HG03575 (cell line): ENCODE data around the gene SLC19A2.

Experiments
- ATAC-seq: cut with Tn5 transposase; IDR thresholded peaks from one replicate; pipeline ENCODE4 v1.9.1; 2021; ENCODE audit not compliant: unreplicated experiment, insufficient number of reproducible peaks, low FRiP score; ENCODE audit errors: extremely low read depth

The SLC19A2 gene

DNA sequence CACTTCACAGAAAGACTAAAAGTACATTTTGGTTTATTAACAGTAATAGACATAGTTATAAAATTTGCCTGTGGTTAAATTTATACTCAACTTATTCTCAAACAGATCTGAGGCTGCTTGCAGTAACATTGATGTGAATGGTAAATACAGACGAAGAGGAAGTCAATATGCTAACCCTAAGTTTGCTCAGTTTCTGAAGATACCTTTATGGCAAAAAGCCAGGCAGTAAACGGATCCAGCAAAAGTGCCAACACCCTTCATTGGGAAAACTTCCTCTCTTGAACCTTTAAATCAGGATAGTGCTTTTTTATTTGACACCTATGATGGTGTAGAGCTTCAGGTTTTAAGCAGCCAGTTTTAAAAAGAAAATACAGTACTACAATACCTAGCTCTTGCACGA lies 41.8 kb downstream of the SLC19A2 start:
- no peak for ATAC-seq

DNA sequence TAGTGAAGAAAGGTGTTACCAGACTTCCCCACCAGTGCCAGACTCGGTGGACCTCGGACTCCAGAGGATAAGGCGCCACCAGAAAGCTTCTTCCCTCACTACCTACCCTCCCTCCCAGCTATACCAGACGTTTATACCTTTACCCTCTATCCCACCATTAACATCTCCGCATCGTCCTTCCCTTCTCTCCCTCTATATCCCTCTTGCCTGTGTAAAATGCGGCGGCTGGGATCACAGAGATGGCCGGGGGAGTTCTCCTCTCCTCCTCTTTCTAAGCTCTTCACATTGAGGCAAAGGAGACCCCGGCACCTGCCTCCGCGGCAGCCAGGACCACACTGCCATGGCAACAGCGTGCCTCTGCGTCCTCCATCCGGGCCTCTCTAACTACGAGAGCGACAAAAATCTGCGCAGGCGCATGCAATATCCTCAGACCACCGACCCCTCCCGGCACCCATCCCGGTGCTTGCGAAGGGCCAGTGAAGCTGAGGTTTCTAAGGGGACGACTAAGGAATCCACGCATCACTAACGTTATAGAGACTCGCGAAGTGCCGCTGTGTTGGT lies 58.6 kb downstream of the SLC19A2 start, which contains the start of gene CCDC181:
TSS of gene CCDC181 (minus strand) at position 394 of the 561 bp plus-strand sequence. CDS start 2,547 bp downstream, outside the sequence.
- ATAC-seq = no peak

DNA sequence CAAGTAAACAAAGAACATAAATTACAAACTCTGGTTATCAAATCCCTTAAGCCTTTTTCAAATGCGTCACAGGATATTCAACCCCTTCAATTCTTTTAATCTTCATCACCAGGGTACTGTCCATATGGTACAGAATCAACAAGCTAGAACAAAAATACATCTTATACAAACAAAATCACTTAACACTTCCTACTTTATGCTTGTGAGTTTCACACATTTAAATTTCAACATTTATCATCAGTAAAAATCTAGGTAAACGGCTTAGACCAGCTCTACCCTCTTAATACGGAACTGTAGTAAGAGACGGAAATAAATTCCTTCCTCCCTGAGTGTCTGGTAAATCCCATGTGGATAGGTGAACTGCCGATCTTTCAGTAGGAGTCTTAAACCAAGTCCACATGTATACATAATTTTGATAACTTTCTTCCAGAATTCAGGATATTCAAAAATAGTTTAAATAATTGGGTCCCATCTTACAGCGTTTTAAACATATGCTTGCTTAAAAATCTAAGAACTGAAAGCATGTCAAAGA lies 59.5 kb downstream of the SLC19A2 start:
- ATAC-seq = no peak

- no peak for ATAC-seq
Observed at GRCh38 chr1:169421309-169421708, 64.4 kb downstream of the SLC19A2 start.

- no peak for ATAC-seq
Observed at GRCh38 chr1:169414952-169415351, 70.8 kb downstream of the SLC19A2 start.
